WTC11 (cell line): ENCODE data around the gene TMEM89. TPM values are rescaled to one million over a fixed set of nuclear protein-coding genes. Genes with fewer than 3 reads are reported as not detected.

Experiments used
- ATAC-seq: fragments of 200-7000 bp; cut with Tn5 transposase; 2 replicates; pipeline ENCODE4 v1.10.0; 2021; ENCODE audit warnings: mild to moderate bottlenecking, moderate library complexity
- CTCF ChIA-PET: fragments of 300-600 bp; sonication (Branson Sonifier 250); formaldehyde crosslinking; loops from one replicate; lab custom pipeline; 2021; ENCODE audit warnings: antibody characterized with exemption; lab: Charles Lee
- POLR2A ChIA-PET: fragments of 350-600 bp; sonication (Branson Sonifier 250); formaldehyde crosslinking; loops from one replicate; lab custom pipeline; 2021; ENCODE audit warnings: antibody characterized with exemption; lab: Charles Lee
- DNase-seq: peaks from one replicate; pipeline ENCODE4 v3.0.0; 2021; ENCODE audit warnings: low spot score
- H3K27ac Mint-ChIP-seq: 2 replicates; pipeline ENCODE4 v1.8.0; 2021; ENCODE audit warnings: mixed read lengths
- H3K27me3 Mint-ChIP-seq: 2 replicates; pipeline ENCODE4 v1.8.0; 2021; ENCODE audit warnings: low read depth, mild to moderate bottlenecking, moderate library complexity, mixed read lengths
- H3K36me3 Mint-ChIP-seq: 2 replicates; pipeline ENCODE4 v1.8.0; 2021; ENCODE audit warnings: mixed read lengths
- H3K4me1 Mint-ChIP-seq: 2 replicates; pipeline ENCODE4 v1.8.0; 2022; ENCODE audit warnings: mixed read lengths
- H3K4me3 Mint-ChIP-seq: 2 replicates; pipeline ENCODE4 v1.8.0; 2021; ENCODE audit warnings: mild to moderate bottlenecking, moderate library complexity, mixed read lengths
- H3K9me3 Mint-ChIP-seq: 2 replicates; pipeline ENCODE4 v1.8.0; 2021; ENCODE audit warnings: mixed read lengths
- CREM ChIP-seq: sonication (generic); formaldehyde crosslinking; IDR thresholded peaks from 2 replicates; pipeline ENCODE4 v1.8.1; 2022; ENCODE audit warnings: mild to moderate bottlenecking, missing genetic modification reagents, moderate library complexity
- ETV6 ChIP-seq: sonication (generic); formaldehyde crosslinking; IDR thresholded peaks from 2 replicates; pipeline ENCODE4 v1.8.1; 2022; ENCODE audit warnings: mild to moderate bottlenecking, missing genetic modification reagents
- KAT7 ChIP-seq: sonication (generic); formaldehyde crosslinking; IDR thresholded peaks from 2 replicates; pipeline ENCODE4 v1.8.1; 2023; ENCODE audit warnings: missing genetic modification reagents, mild to moderate bottlenecking, borderline replicate concordance
- MXD4 ChIP-seq: fragments of 250-450 bp; sonication (Bioruptor Pico); IDR thresholded peaks from 2 replicates; pipeline ENCODE4 v1.8.0; 2021; ENCODE audit warnings: mild to moderate bottlenecking, moderate library complexity, borderline replicate concordance
- MYBL2 ChIP-seq: sonication (generic); formaldehyde crosslinking; IDR thresholded peaks from 2 replicates; pipeline ENCODE4 v1.8.1; 2023; ENCODE audit warnings: mild to moderate bottlenecking, moderate library complexity, missing genetic modification reagents
- NFATC4 ChIP-seq: fragments of 250-450 bp; sonication (Bioruptor Pico); IDR thresholded peaks from 2 replicates; pipeline ENCODE4 v1.9.0; 2021; ENCODE audit warnings: mild to moderate bottlenecking
- NR1H2 ChIP-seq: sonication (generic); formaldehyde crosslinking; IDR thresholded peaks from 2 replicates; pipeline ENCODE4 v1.9.0; 2021; ENCODE audit warnings: mild to moderate bottlenecking, moderate library complexity, missing genetic modification reagents
- RELA ChIP-seq: sonication (generic); formaldehyde crosslinking; IDR thresholded peaks from 2 replicates; pipeline ENCODE4 v1.8.1; 2022; ENCODE audit warnings: missing genetic modification reagents, mild to moderate bottlenecking, borderline replicate concordance
- SMAD4 ChIP-seq: sonication (generic); formaldehyde crosslinking; IDR thresholded peaks from 2 replicates; pipeline ENCODE4 v1.8.0; 2022; ENCODE audit warnings: mild to moderate bottlenecking, missing genetic modification reagents
- TEAD1 ChIP-seq: sonication (generic); formaldehyde crosslinking; IDR thresholded peaks from 2 replicates; pipeline ENCODE4 v1.8.0; 2022; ENCODE audit warnings: mild to moderate bottlenecking, missing genetic modification reagents
- ZNF121 ChIP-seq: sonication (generic); formaldehyde crosslinking; IDR thresholded peaks from 2 replicates; pipeline ENCODE4 v1.8.0; 2023; ENCODE audit warnings: missing genetic modification reagents
- ZNF138 ChIP-seq: sonication (generic); formaldehyde crosslinking; conservative IDR thresholded peaks from 2 replicates; pipeline ENCODE4 v1.8.1; 2022; ENCODE audit warnings: mild to moderate bottlenecking, moderate library complexity, missing genetic modification reagents
- ZNF317 ChIP-seq: sonication (generic); formaldehyde crosslinking; IDR thresholded peaks from 2 replicates; pipeline ENCODE4 v1.8.1; 2023; ENCODE audit warnings: low read depth, mild to moderate bottlenecking, moderate library complexity, missing genetic modification reagents, borderline replicate concordance
- ZNF423 ChIP-seq: fragments of 250-450 bp; sonication (Bioruptor Pico); IDR thresholded peaks from 2 replicates; pipeline ENCODE4 v2.1.2; 2022; ENCODE audit warnings: mild to moderate bottlenecking, moderate library complexity
- total RNA-seq: library from RNA; stranded (reverse); gene quantifications from 3 replicates; pipeline ENCODE4 v1.2.3, GENCODE V29; 2021
- TF ChIP-seq, protein P1 (sequence below): sonication (generic); formaldehyde crosslinking; IDR thresholded peaks from 2 replicates; pipeline ENCODE4 v1.8.0; 2023; ENCODE audit warnings: missing genetic modification reagents
- TF ChIP-seq, protein P2 (sequence below): sonication (generic); formaldehyde crosslinking; IDR thresholded peaks from 2 replicates; pipeline ENCODE4 v1.8.1; 2023; ENCODE audit warnings: mild to moderate bottlenecking, missing genetic modification reagents, moderate library complexity
- TF ChIP-seq, protein P3 (sequence below): fragments of 250-450 bp; sonication (Bioruptor Pico); IDR thresholded peaks from 2 replicates; pipeline ENCODE4 v1.9.0; 2021; ENCODE audit warnings: mild to moderate bottlenecking
- TF ChIP-seq, protein P4 (sequence below): sonication (generic); formaldehyde crosslinking; IDR thresholded peaks from 2 replicates; pipeline ENCODE4 v1.8.1; 2022; ENCODE audit warnings: missing genetic modification reagents, borderline replicate concordance
- TF ChIP-seq, protein P5 (sequence below): sonication (generic); formaldehyde crosslinking; IDR thresholded peaks from 2 replicates; pipeline ENCODE4 v1.8.1; 2022; ENCODE audit warnings: mild to moderate bottlenecking, missing genetic modification reagents, moderate library complexity, borderline replicate concordance
- TF ChIP-seq, protein P6 (sequence below): fragments of 250-450 bp; sonication (Bioruptor Pico); conservative IDR thresholded peaks from 2 replicates; pipeline ENCODE4 v1.9.0; 2021; ENCODE audit warnings: mild to moderate bottlenecking
- TF ChIP-seq, protein P7 (sequence below): sonication (generic); formaldehyde crosslinking; IDR thresholded peaks from 2 replicates; pipeline ENCODE4 v1.8.0; 2022; ENCODE audit warnings: mild to moderate bottlenecking, missing genetic modification reagents

Gene TMEM89
- total RNA-seq, 1 experiment from 2014 or later = 0.66 TPM

DNA sequence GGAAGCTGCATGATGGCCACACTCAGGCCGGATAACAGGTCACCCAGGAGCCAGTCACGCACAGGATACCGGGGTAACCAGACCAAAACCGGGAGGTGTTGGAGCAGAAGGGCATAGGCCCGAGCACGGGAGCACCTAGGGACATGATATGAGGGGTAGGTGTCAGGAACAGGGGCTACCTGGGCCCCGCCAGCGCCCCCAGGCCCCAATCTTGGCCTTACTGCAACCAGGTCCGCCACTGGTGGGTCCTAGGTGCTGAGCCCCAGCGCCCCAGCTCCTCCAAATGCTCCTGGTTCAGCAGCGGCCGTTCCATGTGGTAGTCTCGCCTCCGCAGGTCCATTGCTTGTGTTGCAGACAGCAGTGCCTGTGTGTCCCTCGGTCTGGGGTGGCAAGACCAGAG lies 11.7 kb upstream of the TMEM89 start:
- ATAC-seq (no peak), DNase-seq (no peak)
- ChIA-PET CTCF (interaction anchor here (1.1 to 3.6 kb wide), 3 partner anchors 23 to 355 kb away, joined by 3 to 39 read pairs (median 4); no protein-coding TSS in a partner anchor), POLR2A (no interaction called here)
- Mint-ChIP-seq H3K4me3 (no peak overlapping the region; the same call in none of the 2 replicates), H3K27ac (no peak overlapping the region), H3K4me1 (peaks cover 31% of the 10 kb centered on the region)
- TF ChIP-seq NFATC4 (CRISPR knock-in tag) (no peak), ZNF121 (CRISPR knock-in tag) (no peak), KAT7 (CRISPR knock-in tag) (no peak), RELA (CRISPR knock-in tag) (no peak)
- TF ChIP-seq, all 79 proteins: peak for 0
- Mint-ChIP-seq H3K9me3 (no peaks in the 10 kb centered on the region), H3K36me3 (peaks cover 30% of the 10 kb centered on the region), H3K27me3 (no peaks in the 10 kb centered on the region)

DNA sequence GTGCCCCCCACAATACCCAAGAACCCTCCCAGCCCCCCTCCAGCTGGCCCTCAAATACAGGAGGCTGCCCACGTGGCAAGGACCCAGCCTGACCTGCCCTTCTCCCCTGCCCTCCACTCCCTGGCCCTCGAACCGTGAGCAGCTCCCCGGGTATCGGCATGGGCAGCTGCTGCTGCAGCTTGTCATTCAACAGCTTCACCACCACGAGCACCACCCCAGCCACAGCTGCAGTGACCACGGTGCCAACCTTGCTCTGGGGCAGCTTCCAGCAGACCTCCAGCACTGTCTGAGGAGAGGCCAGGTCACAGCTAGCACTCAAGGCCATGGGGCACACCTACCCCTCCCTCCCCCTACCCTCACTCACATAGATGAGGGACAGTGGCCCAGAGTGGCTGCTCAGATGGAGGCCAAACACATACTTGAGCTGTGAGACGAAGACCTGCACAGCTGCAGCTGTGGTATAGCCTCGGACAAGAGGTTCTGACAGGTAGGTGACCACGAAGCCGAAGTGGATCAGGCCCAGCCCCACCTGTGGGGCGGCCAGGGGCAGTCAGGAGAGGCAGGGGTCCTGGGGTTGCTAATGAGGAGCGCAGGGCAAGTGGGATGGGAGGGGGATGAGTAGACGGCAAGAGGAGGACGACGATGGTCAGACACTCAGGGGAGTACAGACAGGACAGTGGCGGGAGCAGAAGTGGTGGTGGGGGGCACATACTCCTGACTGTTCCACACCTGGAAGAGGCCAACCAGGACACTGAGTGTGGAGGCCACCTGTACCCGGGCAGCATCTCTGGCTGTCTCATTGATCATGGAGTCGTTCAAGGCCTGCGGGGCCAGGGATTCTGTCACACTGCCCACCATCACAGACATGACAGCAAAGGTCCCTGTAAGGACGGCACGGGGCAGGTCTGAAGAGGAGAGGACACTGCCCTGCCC lies 10.2 kb upstream of the TMEM89 start:
- H3K27me3 Mint-ChIP-seq = no peaks in the 10 kb centered on the region
- POLR2A ChIA-PET = no interaction called here
- H3K4me3 Mint-ChIP-seq = no peak overlapping the region
- H3K9me3 Mint-ChIP-seq = no peaks in the 10 kb centered on the region
- H3K36me3 Mint-ChIP-seq = peaks cover 42% of the 10 kb centered on the region
- CTCF ChIA-PET = no interaction called here
- TF ChIP-seq CREM (no peak), ZNF121 (CRISPR knock-in tag) (no peak), SMAD4 (CRISPR knock-in tag) (no peak), MXD4 (CRISPR knock-in tag) (no peak), KAT7 (CRISPR knock-in tag) (no peak), MYBL2 (CRISPR knock-in tag) (no peak), TEAD1 (CRISPR knock-in tag) (no peak), ZNF423 (CRISPR knock-in tag) (no peak), RELA (CRISPR knock-in tag) (no peak), ETV6 (CRISPR knock-in tag) (no peak), NR1H2 (no peak), ZNF138 (CRISPR knock-in tag) (no peak), ZNF317 (no peak)
- TF ChIP-seq, protein P1, sequence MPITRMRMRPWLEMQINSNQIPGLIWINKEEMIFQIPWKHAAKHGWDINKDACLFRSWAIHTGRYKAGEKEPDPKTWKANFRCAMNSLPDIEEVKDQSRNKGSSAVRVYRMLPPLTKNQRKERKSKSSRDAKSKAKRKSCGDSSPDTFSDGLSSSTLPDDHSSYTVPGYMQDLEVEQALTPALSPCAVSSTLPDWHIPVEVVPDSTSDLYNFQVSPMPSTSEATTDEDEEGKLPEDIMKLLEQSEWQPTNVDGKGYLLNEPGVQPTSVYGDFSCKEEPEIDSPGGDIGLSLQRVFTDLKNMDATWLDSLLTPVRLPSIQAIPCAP (CRISPR knock-in tag) = no peak
- TF ChIP-seq, protein P2, sequence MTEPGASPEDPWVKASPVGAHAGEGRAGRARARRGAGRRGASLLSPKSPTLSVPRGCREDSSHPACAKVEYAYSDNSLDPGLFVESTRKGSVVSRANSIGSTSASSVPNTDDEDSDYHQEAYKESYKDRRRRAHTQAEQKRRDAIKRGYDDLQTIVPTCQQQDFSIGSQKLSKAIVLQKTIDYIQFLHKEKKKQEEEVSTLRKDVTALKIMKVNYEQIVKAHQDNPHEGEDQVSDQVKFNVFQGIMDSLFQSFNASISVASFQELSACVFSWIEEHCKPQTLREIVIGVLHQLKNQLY (CRISPR knock-in tag) = no peak
- TF ChIP-seq, protein P3, sequence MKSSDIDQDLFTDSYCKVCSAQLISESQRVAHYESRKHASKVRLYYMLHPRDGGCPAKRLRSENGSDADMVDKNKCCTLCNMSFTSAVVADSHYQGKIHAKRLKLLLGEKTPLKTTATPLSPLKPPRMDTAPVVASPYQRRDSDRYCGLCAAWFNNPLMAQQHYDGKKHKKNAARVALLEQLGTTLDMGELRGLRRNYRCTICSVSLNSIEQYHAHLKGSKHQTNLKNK (CRISPR knock-in tag) = no peak
- TF ChIP-seq, protein P4, sequence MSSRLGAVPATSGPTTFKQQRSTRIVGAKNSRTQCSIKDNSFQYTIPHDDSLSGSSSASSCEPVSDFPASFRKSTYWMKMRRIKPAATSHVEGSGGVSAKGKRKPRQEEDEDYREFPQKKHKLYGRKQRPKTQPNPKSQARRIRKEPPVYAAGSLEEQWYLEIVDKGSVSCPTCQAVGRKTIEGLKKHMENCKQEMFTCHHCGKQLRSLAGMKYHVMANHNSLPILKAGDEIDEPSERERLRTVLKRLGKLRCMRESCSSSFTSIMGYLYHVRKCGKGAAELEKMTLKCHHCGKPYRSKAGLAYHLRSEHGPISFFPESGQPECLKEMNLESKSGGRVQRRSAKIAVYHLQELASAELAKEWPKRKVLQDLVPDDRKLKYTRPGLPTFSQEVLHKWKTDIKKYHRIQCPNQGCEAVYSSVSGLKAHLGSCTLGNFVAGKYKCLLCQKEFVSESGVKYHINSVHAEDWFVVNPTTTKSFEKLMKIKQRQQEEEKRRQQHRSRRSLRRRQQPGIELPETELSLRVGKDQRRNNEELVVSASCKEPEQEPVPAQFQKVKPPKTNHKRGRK (CRISPR knock-in tag) = no peak
- TF ChIP-seq, protein P5, sequence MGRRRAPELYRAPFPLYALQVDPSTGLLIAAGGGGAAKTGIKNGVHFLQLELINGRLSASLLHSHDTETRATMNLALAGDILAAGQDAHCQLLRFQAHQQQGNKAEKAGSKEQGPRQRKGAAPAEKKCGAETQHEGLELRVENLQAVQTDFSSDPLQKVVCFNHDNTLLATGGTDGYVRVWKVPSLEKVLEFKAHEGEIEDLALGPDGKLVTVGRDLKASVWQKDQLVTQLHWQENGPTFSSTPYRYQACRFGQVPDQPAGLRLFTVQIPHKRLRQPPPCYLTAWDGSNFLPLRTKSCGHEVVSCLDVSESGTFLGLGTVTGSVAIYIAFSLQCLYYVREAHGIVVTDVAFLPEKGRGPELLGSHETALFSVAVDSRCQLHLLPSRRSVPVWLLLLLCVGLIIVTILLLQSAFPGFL (CRISPR knock-in tag) = no peak
- TF ChIP-seq, protein P6, sequence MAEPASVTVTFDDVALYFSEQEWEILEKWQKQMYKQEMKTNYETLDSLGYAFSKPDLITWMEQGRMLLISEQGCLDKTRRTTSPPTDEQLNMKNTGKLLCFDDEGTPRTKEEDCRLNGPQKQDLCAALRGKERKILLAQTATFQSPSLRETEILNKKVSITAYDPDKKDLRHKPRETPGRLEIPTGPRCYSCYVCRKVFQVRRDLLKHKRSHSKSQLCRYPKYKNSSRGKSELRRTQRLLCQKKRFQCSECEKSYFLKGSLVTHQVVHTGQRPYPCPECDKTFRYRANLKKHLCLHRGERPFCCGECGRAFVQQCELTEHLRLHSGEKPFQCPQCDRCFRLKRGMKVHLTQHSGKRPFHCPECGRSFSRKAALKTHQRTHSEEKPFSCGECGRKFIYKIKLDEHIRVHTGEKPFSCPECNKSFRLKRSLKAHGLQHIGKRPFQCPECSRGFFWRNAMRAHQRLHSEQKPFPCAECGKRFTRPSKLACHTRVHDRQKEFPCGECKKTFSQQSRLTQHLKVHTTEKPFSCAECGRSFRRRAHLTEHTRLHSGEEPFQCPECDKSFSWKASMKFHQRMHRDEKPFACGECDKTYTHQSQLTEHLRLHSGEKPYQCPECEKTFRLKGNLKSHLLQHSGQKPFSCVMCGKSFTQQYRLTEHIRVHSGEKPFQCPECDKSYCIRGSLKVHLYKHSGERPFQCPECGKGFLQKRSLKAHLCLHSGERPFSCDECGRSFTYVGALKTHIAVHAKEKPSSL (CRISPR knock-in tag) = no peak
- TF ChIP-seq, protein P7, sequence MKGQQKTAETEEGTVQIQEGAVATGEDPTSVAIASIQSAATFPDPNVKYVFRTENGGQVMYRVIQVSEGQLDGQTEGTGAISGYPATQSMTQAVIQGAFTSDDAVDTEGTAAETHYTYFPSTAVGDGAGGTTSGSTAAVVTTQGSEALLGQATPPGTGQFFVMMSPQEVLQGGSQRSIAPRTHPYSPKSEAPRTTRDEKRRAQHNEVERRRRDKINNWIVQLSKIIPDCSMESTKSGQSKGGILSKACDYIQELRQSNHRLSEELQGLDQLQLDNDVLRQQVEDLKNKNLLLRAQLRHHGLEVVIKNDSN (CRISPR knock-in tag) = no peak
- H3K27ac Mint-ChIP-seq = no peak overlapping the region
- H3K4me1 Mint-ChIP-seq = peaks cover 18% of the 10 kb centered on the region
- no peak for ATAC-seq
- no peak for DNase-seq
